ENCODE measurements around the gene CYP19A1. TPM values are rescaled to one million over a fixed set of nuclear protein-coding genes. Genes with fewer than 3 reads are reported as not detected.

CYP19A1 gene
- polyA plus RNA-seq, 1 of the 3 experiments (the other 2 are of a cell fraction) = 0.03 TPM

DNA sequence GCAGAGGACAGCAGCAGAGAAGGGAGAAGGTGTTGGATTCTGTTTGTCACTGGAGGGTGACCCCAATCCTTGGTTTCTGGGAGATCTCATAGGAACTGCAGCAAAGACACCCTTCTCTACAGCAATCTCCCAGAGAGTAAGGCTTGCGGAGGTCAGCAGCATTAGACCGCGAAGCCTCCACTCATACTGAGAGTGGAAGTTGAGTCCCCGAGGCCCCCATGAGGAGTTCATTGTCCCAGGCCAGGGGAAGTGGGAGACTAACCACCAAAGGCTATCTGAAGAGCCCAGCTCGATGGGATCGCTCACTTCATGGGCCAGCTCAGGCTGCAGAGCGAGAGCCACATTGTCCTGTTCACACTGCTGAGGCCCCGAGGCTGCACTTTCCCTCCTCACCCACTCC is 47.6 kb upstream of the CYP19A1 start:
- H3K36me3 ChIP-seq (replicated peaks in 1 of 2; ENCODE audit: control insufficient read depth in 1 of 2, insufficient read depth in 2 of 2, low read length in 1 of 2) = no peaks in the 10 kb centered on the region
- no peaks in the 10 kb centered on the region for H4K20me1 ChIP-seq (ENCODE audit: insufficient read depth)
- H3K4me1 ChIP-seq (ENCODE audit: control insufficient read depth in 1 of 2, insufficient read depth in 2 of 2, low read depth in 1 of 2, low read length in 1 of 2) = peaks cover 0 to 8% of the 10 kb centered on the region in 2 experiments; a peak in 1 of 4 replicates
- H3K27ac ChIP-seq (ENCODE audit: low read depth in 2 of 2, low read length in 1 of 2) = no peak overlapping the region
- H3K4me3 ChIP-seq (ENCODE audit: low read depth in 2 of 2, low read length in 1 of 2) = no peak overlapping the region
- 47% methylated on average over 4 of the region's 8 CpGs for WGBS (ENCODE audit: low lambda C conversion rate)
- H3K9ac ChIP-seq = no peak overlapping the region
- ChIA-PET CTCF (interaction anchor here (1.2 to 7.9 kb wide), 5 partner anchors 9 to 223 kb away, joined by 3 to 40 read pairs (median 11); no protein-coding TSS in a partner anchor), POLR2A (no interaction called here)
- H3K9me2 ChIP-seq = no peaks in the 10 kb centered on the region
- H2AFZ ChIP-seq (ENCODE audit: low read depth) = no peak overlapping the region
- H3K79me2 ChIP-seq (ENCODE audit: insufficient read depth) = no peaks in the 10 kb centered on the region
- H3K9me3 ChIP-seq = no peaks in the 10 kb centered on the region
- no peak overlapping the region for H3K4me2 ChIP-seq
- no peaks in the 10 kb centered on the region for H3F3A ChIP-seq (replicated peaks; ENCODE audit: insufficient read depth)
- no peak for TF ChIP-seq SIN3A (IDR thresholded peaks at IDR 0.05; ENCODE audit: borderline replicate concordance, low read depth, low read length)
- no peak for TF ChIP-seq TCF12 (IDR thresholded peaks at IDR 0.05)
- no peak for TF ChIP-seq EP300 (IDR thresholded peaks at IDR 0.05; ENCODE audit: borderline replicate concordance in 1 of 2, low read depth in 1 of 2, low read length in 1 of 2)
- TF ChIP-seq RXRA (IDR thresholded peaks at IDR 0.05; ENCODE audit: borderline replicate concordance, low read depth) = no peak
- TF ChIP-seq SMC3 (IDR thresholded peaks at IDR 0.05; ENCODE audit: low read depth, low read length) = no peak
- no peaks in the 10 kb centered on the region; the same call in 1 of the 2 replicates for H3K27me3 ChIP-seq (ENCODE audit: insufficient read depth)
- no peak for DNase-seq

DNA sequence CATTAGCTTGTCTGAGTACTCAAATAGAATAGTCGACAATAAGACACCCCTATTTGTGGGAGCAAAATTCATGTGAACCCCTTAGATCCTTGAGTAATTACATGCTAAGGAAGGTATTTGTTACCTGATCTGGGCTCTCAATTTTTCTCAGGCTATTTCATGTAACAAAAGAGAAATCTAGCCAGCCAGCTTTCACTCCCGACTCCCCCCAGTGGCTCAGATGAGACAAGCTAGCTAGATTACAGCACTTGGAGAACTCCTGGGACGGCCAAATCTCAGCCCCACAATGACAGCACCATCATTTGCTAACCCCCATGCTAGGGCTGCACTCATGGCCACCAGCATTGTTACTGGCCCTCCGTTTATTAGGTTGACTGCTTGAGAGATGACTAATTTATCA is 44.4 kb upstream of the CYP19A1 start:
- 15% methylated on average over 4 of the region's 4 CpGs for WGBS (ENCODE audit: low lambda C conversion rate)
- ChIA-PET CTCF (interaction anchor here (0.8 to 8.0 kb wide), 19 partner anchors 15 to 230 kb away, joined by 3 to 147 read pairs (median 5); partner anchors contain the start of gene GLDN), POLR2A (no interaction called here)
- Histone ChIP-seq H3K9ac (no peak overlapping the region), H3K36me3 (replicated peaks in 1 of 2; ENCODE audit: control insufficient read depth in 1 of 2, insufficient read depth in 2 of 2, low read length in 1 of 2) (no peaks in the 10 kb centered on the region), H3K27me3 (ENCODE audit: insufficient read depth) (no peaks in the 10 kb centered on the region; the same call in 1 of the 2 replicates), H3K27ac (ENCODE audit: low read depth in 2 of 2, low read length in 1 of 2) (no peak overlapping the region), H3F3A (replicated peaks; ENCODE audit: insufficient read depth) (no peaks in the 10 kb centered on the region), H3K9me3 (no peaks in the 10 kb centered on the region), H3K4me2 (no peak overlapping the region), H2AFZ (ENCODE audit: low read depth) (no peak overlapping the region), H3K79me2 (ENCODE audit: insufficient read depth) (no peaks in the 10 kb centered on the region), H3K4me3 (ENCODE audit: low read depth in 2 of 2, low read length in 1 of 2) (no peak overlapping the region), H4K20me1 (ENCODE audit: insufficient read depth) (no peaks in the 10 kb centered on the region), H3K9me2 (no peaks in the 10 kb centered on the region), H3K4me1 (ENCODE audit: control insufficient read depth in 1 of 2, insufficient read depth in 2 of 2, low read depth in 1 of 2, low read length in 1 of 2) (peaks cover 0 to 3% of the 10 kb centered on the region in 2 experiments; a peak in 1 of 4 replicates)
- peak; percentile 56 for DNase-seq
- TF ChIP-seq, protein P1, sequence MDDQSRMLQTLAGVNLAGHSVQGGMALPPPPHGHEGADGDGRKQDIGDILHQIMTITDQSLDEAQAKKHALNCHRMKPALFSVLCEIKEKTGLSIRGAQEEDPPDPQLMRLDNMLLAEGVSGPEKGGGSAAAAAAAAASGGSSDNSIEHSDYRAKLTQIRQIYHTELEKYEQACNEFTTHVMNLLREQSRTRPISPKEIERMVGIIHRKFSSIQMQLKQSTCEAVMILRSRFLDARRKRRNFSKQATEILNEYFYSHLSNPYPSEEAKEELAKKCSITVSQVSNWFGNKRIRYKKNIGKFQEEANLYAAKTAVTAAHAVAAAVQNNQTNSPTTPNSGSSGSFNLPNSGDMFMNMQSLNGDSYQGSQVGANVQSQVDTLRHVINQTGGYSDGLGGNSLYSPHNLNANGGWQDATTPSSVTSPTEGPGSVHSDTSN (IDR thresholded peaks at IDR 0.05) = no peak
- TF ChIP-seq, protein P2, sequence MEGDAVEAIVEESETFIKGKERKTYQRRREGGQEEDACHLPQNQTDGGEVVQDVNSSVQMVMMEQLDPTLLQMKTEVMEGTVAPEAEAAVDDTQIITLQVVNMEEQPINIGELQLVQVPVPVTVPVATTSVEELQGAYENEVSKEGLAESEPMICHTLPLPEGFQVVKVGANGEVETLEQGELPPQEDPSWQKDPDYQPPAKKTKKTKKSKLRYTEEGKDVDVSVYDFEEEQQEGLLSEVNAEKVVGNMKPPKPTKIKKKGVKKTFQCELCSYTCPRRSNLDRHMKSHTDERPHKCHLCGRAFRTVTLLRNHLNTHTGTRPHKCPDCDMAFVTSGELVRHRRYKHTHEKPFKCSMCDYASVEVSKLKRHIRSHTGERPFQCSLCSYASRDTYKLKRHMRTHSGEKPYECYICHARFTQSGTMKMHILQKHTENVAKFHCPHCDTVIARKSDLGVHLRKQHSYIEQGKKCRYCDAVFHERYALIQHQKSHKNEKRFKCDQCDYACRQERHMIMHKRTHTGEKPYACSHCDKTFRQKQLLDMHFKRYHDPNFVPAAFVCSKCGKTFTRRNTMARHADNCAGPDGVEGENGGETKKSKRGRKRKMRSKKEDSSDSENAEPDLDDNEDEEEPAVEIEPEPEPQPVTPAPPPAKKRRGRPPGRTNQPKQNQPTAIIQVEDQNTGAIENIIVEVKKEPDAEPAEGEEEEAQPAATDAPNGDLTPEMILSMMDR (IDR thresholded peaks at IDR 0.05) = peak; percentile 56
- peak; percentile 51 for TF ChIP-seq RAD21 (IDR thresholded peaks at IDR 0.05; ENCODE audit: low read length)
- TF ChIP-seq, protein P3, sequence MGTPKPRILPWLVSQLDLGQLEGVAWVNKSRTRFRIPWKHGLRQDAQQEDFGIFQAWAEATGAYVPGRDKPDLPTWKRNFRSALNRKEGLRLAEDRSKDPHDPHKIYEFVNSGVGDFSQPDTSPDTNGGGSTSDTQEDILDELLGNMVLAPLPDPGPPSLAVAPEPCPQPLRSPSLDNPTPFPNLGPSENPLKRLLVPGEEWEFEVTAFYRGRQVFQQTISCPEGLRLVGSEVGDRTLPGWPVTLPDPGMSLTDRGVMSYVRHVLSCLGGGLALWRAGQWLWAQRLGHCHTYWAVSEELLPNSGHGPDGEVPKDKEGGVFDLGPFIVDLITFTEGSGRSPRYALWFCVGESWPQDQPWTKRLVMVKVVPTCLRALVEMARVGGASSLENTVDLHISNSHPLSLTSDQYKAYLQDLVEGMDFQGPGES (IDR thresholded peaks at IDR 0.05; ENCODE audit: low read depth, low read length) = no peak
- no peak for TF ChIP-seq RXRA (IDR thresholded peaks at IDR 0.05; ENCODE audit: borderline replicate concordance, low read depth)
- TF ChIP-seq SMC3 (IDR thresholded peaks at IDR 0.05; ENCODE audit: low read depth, low read length) = peak; percentile 35; the same call in 1 of the 2 replicates
- TF ChIP-seq, protein P4, sequence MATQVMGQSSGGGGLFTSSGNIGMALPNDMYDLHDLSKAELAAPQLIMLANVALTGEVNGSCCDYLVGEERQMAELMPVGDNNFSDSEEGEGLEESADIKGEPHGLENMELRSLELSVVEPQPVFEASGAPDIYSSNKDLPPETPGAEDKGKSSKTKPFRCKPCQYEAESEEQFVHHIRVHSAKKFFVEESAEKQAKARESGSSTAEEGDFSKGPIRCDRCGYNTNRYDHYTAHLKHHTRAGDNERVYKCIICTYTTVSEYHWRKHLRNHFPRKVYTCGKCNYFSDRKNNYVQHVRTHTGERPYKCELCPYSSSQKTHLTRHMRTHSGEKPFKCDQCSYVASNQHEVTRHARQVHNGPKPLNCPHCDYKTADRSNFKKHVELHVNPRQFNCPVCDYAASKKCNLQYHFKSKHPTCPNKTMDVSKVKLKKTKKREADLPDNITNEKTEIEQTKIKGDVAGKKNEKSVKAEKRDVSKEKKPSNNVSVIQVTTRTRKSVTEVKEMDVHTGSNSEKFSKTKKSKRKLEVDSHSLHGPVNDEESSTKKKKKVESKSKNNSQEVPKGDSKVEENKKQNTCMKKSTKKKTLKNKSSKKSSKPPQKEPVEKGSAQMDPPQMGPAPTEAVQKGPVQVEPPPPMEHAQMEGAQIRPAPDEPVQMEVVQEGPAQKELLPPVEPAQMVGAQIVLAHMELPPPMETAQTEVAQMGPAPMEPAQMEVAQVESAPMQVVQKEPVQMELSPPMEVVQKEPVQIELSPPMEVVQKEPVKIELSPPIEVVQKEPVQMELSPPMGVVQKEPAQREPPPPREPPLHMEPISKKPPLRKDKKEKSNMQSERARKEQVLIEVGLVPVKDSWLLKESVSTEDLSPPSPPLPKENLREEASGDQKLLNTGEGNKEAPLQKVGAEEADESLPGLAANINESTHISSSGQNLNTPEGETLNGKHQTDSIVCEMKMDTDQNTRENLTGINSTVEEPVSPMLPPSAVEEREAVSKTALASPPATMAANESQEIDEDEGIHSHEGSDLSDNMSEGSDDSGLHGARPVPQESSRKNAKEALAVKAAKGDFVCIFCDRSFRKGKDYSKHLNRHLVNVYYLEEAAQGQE (IDR thresholded peaks at IDR 0.05; ENCODE audit: low read depth, low read length) = no peak
- no peak for TF ChIP-seq TAF1 (IDR thresholded peaks at IDR 0.05; ENCODE audit: borderline replicate concordance, low read depth, low read length)
- no peak for TF ChIP-seq MEF2A (IDR thresholded peaks at IDR 0.05; ENCODE audit: borderline replicate concordance, low read depth)
- TF ChIP-seq RCOR1 (IDR thresholded peaks at IDR 0.05; ENCODE audit: low read length) = no peak
- no peak for TF ChIP-seq SIN3A (IDR thresholded peaks at IDR 0.05; ENCODE audit: borderline replicate concordance, low read depth, low read length)
- TF ChIP-seq TCF12 (IDR thresholded peaks at IDR 0.05) = no peak

Measured in SK-N-SH (cell line).